ENCODE data around the gene PRR12.

Gene PRR12

GRCh38 chr19:49591731-49592485 is 926 bp downstream of the PRR12 start:
- DNase-seq (ENCODE audit: low read depth in 2 of 2) = peak in 1 of 2 donors; percentile 27

- DNase-seq (ENCODE audit: low read depth in 2 of 2) = no peak
Observed at GRCh38 chr19:49592486-49593232, 1.7 kb downstream of the PRR12 start.

- peak; percentile 85 to 88 for DNase-seq (ENCODE audit: low read depth in 2 of 2)
Observed at GRCh38 chr19:49593233-49594113, 2.5 kb downstream of the PRR12 start.

GRCh38 chr19:49594157-49594992 is 3.4 kb downstream of the PRR12 start:
- no peak for DNase-seq (ENCODE audit: low read depth in 2 of 2)

- DNase-seq (ENCODE audit: low read depth in 2 of 2) = no peak
Observed at GRCh38 chr19:49594993-49595818, 4.2 kb downstream of the PRR12 start.

GRCh38 chr19:49595819-49596404 is 4.9 kb downstream of the PRR12 start:
- no peak for DNase-seq (ENCODE audit: low read depth in 2 of 2)

GRCh38 chr19:49596407-49596806 is 5.4 kb downstream of the PRR12 start:
- DNase-seq (ENCODE audit: low read depth in 2 of 2) = no peak

GRCh38 chr19:49596954-49597702 is 6.1 kb downstream of the PRR12 start:
- DNase-seq (ENCODE audit: low read depth in 2 of 2) = no peak

GRCh38 chr19:49597703-49597974 is 6.7 kb downstream of the PRR12 start:
- no peak for DNase-seq (ENCODE audit: low read depth in 2 of 2)

- DNase-seq (ENCODE audit: low read depth in 2 of 2) = no peak
Observed at GRCh38 chr19:49599378-49600295, 8.7 kb downstream of the PRR12 start.

GRCh38 chr19:49601482-49602038 is 10.6 kb downstream of the PRR12 start:
- DNase-seq (ENCODE audit: low read depth in 2 of 2) = no peak

- DNase-seq (ENCODE audit: low read depth in 2 of 2) = no peak
Observed at GRCh38 chr19:49602806-49603205, 11.8 kb downstream of the PRR12 start.

- no peak for DNase-seq (ENCODE audit: low read depth in 2 of 2)
Observed at GRCh38 chr19:49605605-49606004, 14.6 kb downstream of the PRR12 start.

GRCh38 chr19:49609499-49610092 is 18.6 kb downstream of the PRR12 start:
- no peak for DNase-seq (ENCODE audit: low read depth in 2 of 2)

- no peak for DNase-seq (ENCODE audit: low read depth in 2 of 2)
Observed at GRCh38 chr19:49613374-49613773, 22.4 kb downstream of the PRR12 start.

GRCh38 chr19:49614096-49614833 is 23.3 kb downstream of the PRR12 start:
- no peak for DNase-seq (ENCODE audit: low read depth in 2 of 2)

GRCh38 chr19:49615861-49616260 is 24.9 kb downstream of the PRR12 start:
- no peak for DNase-seq (ENCODE audit: low read depth in 2 of 2)

All from stimulated activated CD4-positive, alpha-beta T cell treated with anti-CD3 and anti-CD28 coated beads, Interleukin-1b, Interleukin-23, amount 100 ng/mL, for 4 hours (primary cell).